H9 (cell line): Measurements from ENCODE around the gene CES2. TPM values are rescaled to one million over a fixed set of nuclear protein-coding genes. Genes with fewer than 3 reads are reported as not detected.

Source experiments
- DNase-seq: peaks from one replicate; pipeline ENCODE4 v3.0.0-alpha.2; 2017
- H2AFZ ChIP-seq: one replicate; pipeline ENCODE4 v1.6.1; 2013; ENCODE audit warnings: mild to moderate bottlenecking, low read length, control low read depth, moderate library complexity
- H2AK5ac ChIP-seq: 2 replicates; pipeline ENCODE4 v1.6.1; 2013; ENCODE audit warnings: low read length, control low read depth, mixed read lengths; ENCODE audit not compliant: insufficient read length
- H2BK120ac ChIP-seq: one replicate; pipeline ENCODE4 v1.6.1; 2013; ENCODE audit warnings: low read depth, mild to moderate bottlenecking, low read length, control low read depth, inconsistent platforms; ENCODE audit not compliant: poor library complexity, severe bottlenecking
- H2BK12ac ChIP-seq: 2 replicates; pipeline ENCODE4 v1.6.1; 2013; ENCODE audit warnings: low read length, control low read depth, mixed read lengths, low read depth; ENCODE audit not compliant: insufficient read length
- H2BK15ac ChIP-seq: 2 replicates; pipeline ENCODE4 v1.6.1; 2013; ENCODE audit warnings: low read depth, low read length, control low read depth
- H2BK20ac ChIP-seq: one replicate; pipeline ENCODE4 v1.6.1; 2013; ENCODE audit warnings: low read depth, mild to moderate bottlenecking, low read length, control low read depth, inconsistent platforms; ENCODE audit not compliant: poor library complexity, severe bottlenecking
- H2BK5ac ChIP-seq: 2 replicates; pipeline ENCODE4 v1.6.1; 2013; ENCODE audit warnings: low read length, control low read depth, mixed read lengths; ENCODE audit not compliant: insufficient read length
- H3K14ac ChIP-seq: 2 replicates; pipeline ENCODE4 v1.6.1; 2013; ENCODE audit warnings: low read length, control low read depth; ENCODE audit not compliant: insufficient read depth
- H3K18ac ChIP-seq: 2 replicates; pipeline ENCODE4 v1.6.1; 2013; ENCODE audit warnings: low read depth, mild to moderate bottlenecking, mixed read lengths, low read length, control low read depth; ENCODE audit not compliant: insufficient read length
- H3K23ac ChIP-seq: 2 replicates; pipeline ENCODE4 v1.6.1; 2013; ENCODE audit warnings: low read length, control low read depth, mixed read lengths, low read depth; ENCODE audit not compliant: insufficient read length
- H3K23me2 ChIP-seq: 2 replicates; pipeline ENCODE4 v1.6.1; 2013; ENCODE audit warnings: low read depth, mild to moderate bottlenecking, mixed read lengths, low read length, control low read depth; ENCODE audit not compliant: insufficient read length, poor library complexity, severe bottlenecking
- H3K27ac ChIP-seq: 2 replicates; pipeline ENCODE4 v1.5.1; 2013; ENCODE audit warnings: low read length, control low read depth, mixed read lengths, low read depth; ENCODE audit not compliant: insufficient read length
- H3K27me3 ChIP-seq: 2 replicates; pipeline ENCODE4 v1.6.1; 2013; ENCODE audit warnings: low read length, control low read depth, inconsistent platforms; ENCODE audit not compliant: insufficient read depth
- H3K4ac ChIP-seq: 2 replicates; pipeline ENCODE4 v1.6.1; 2013; ENCODE audit warnings: low read depth, mild to moderate bottlenecking, control low read depth, inconsistent platforms, low read length, moderate library complexity
- H3K4me1 ChIP-seq: 2 replicates; pipeline ENCODE4 v1.6.1; 2013; ENCODE audit warnings: low read length, control low read depth, inconsistent platforms; ENCODE audit not compliant: insufficient read depth
- H3K4me2 ChIP-seq: 2 replicates; pipeline ENCODE4 v1.6.1; 2013; ENCODE audit warnings: low read length, control low read depth, mixed read lengths; ENCODE audit not compliant: insufficient read length, insufficient read depth
- H3K56ac ChIP-seq: 2 replicates; pipeline ENCODE4 v1.6.1; 2013; ENCODE audit warnings: low read depth, mild to moderate bottlenecking, mixed read lengths, low read length, control low read depth; ENCODE audit not compliant: insufficient read length
- H3K79me1 ChIP-seq: 2 replicates; pipeline ENCODE4 v1.6.1; 2013; ENCODE audit warnings: low read depth, mild to moderate bottlenecking, moderate library complexity, low read length, control low read depth, inconsistent platforms; ENCODE audit not compliant: insufficient read depth, poor library complexity, severe bottlenecking
- H3K79me2 ChIP-seq: 2 replicates; pipeline ENCODE4 v1.6.1; 2013; ENCODE audit warnings: low read length, control low read depth, inconsistent platforms; ENCODE audit not compliant: insufficient read depth
- H3K9ac ChIP-seq: 2 replicates; pipeline ENCODE4 v1.6.1; 2013; ENCODE audit warnings: low read length, control low read depth, mixed read lengths; ENCODE audit not compliant: insufficient read length; ENCODE audit errors: extremely low read depth
- H3K9me3 ChIP-seq: one replicate; pipeline ENCODE4 v1.6.1; 2013; ENCODE audit warnings: low read depth, low read length, inconsistent platforms; ENCODE audit not compliant: control insufficient read depth
- H3T11ph ChIP-seq: one replicate; pipeline ENCODE4 v1.6.1; 2013; ENCODE audit warnings: mild to moderate bottlenecking, low read length, control low read depth, inconsistent platforms
- H4K20me1 ChIP-seq: one replicate; pipeline ENCODE4 v1.6.1; 2013; ENCODE audit not compliant: control insufficient read depth, insufficient read length, insufficient read depth
- H4K5ac ChIP-seq: 2 replicates; pipeline ENCODE4 v1.6.1; 2013; ENCODE audit warnings: low read depth, mild to moderate bottlenecking, mixed read lengths, low read length, control low read depth; ENCODE audit not compliant: insufficient read length
- H4K8ac ChIP-seq: replicated peaks from 2 replicates; pipeline ENCODE4 v1.6.1; 2013; ENCODE audit warnings: low read length, control low read depth, mixed read lengths, low read depth; ENCODE audit not compliant: insufficient read length
- H4K91ac ChIP-seq: 2 replicates; pipeline ENCODE4 v1.6.1; 2013; ENCODE audit warnings: low read depth, mild to moderate bottlenecking, moderate library complexity, mixed read lengths, low read length, control low read depth; ENCODE audit not compliant: insufficient read length
- H3K27ac Mint-ChIP-seq, 3 experiments: 2 replicates in 2 of 3; 3 replicates in 1 of 3; pipeline ENCODE4 v1.8.0; 2020 to 2021; ENCODE audit warnings: mixed read lengths in 3 of 3, mild to moderate bottlenecking in 1 of 3, moderate library complexity in 1 of 3
- H3K27me3 Mint-ChIP-seq: 2 replicates; pipeline ENCODE4 v1.8.0; 2021; ENCODE audit warnings: low read depth, mild to moderate bottlenecking, moderate library complexity, mixed read lengths
- H3K36me3 Mint-ChIP-seq, 3 experiments: 2 replicates in 2 of 3; 3 replicates in 1 of 3; pipeline ENCODE4 v1.8.0; 2020 to 2021; ENCODE audit warnings: low read depth in 3 of 3, mixed read lengths in 3 of 3; ENCODE audit not compliant: insufficient read depth in 1 of 3
- H3K4me1 Mint-ChIP-seq, 2 experiments: 2 replicates each; pipeline ENCODE4 v1.8.0; 2020; ENCODE audit warnings: mixed read lengths in 2 of 2
- H3K4me3 Mint-ChIP-seq, 2 experiments: 2 replicates in 1 of 2; 3 replicates in 1 of 2; pipeline ENCODE4 v1.8.0; 2020 to 2021; ENCODE audit warnings: mild to moderate bottlenecking in 2 of 2, mixed read lengths in 2 of 2, moderate library complexity in 1 of 2
- H3K9me3 Mint-ChIP-seq, 2 experiments: 2 replicates in 1 of 2; 3 replicates in 1 of 2; pipeline ENCODE4 v1.8.0; 2020; ENCODE audit warnings: mild to moderate bottlenecking in 2 of 2, mixed read lengths in 2 of 2, moderate library complexity in 1 of 2
- CTCF ChIP-seq: fragments of 200-600 bp; sonication (generic); conservative IDR thresholded peaks from 3 replicates; pipeline ENCODE4 v1.8.0; 2021; ENCODE audit warnings: antibody characterized with exemption, mild to moderate bottlenecking
- WGBS: extraction: QIAGEN DNeasy Blood & Tissue Kit; methylation state at CpG from one replicate; pipeline ENCODE4 v1.1.7; 2013; ENCODE audit warnings: missing lambda C conversion rate, low lambda C conversion rate, mixed read lengths; ENCODE audit not compliant: insufficient read length; ENCODE audit errors: extremely low coverage; 5-methylcytosine and 5-hydroxymethylcytosine counted together
- total RNA-seq: library from RNA; stranded (reverse); gene quantifications from 2 replicates; pipeline ENCODE4 v1.2.1, GENCODE V29; 2021

Gene CES2
- total RNA-seq, 1 experiment from 2014 or later = 28.2 TPM

GRCh38 chr16:66914541-66914940 lies 20.8 kb upstream of the CES2 start:
- no peak overlapping the region for H2BK20ac ChIP-seq
- Mint-ChIP-seq H3K4me3 (no peak overlapping the region), H3K27ac (no peak overlapping the region), H3K4me1 (peaks cover 0 to 5% of the 10 kb centered on the region in 2 experiments; a peak in 2 of 4 replicates), H3K9me3 (no peaks in the 10 kb centered on the region), H3K27me3 (peaks cover 34% of the 10 kb centered on the region), H3K36me3 (no peaks in the 10 kb centered on the region; a peak in 1 of 7 replicates)
- no peak overlapping the region for H3K14ac ChIP-seq
- H4K20me1 ChIP-seq = no peaks in the 10 kb centered on the region
- H3K9ac ChIP-seq = no peak overlapping the region
- H3T11ph ChIP-seq = no peak overlapping the region
- no peak overlapping the region for H4K5ac ChIP-seq
- H3K27me3 ChIP-seq = no peaks in the 10 kb centered on the region
- H2BK12ac ChIP-seq = no peak overlapping the region
- DNase-seq = no peak
- H3K9me3 ChIP-seq = no peaks in the 10 kb centered on the region
- no peak overlapping the region for H3K27ac ChIP-seq
- no peak overlapping the region for H2BK15ac ChIP-seq
- H3K79me2 ChIP-seq = no peaks in the 10 kb centered on the region
- no peak overlapping the region for H3K23ac ChIP-seq
- H3K56ac ChIP-seq = no peak overlapping the region
- H3K79me1 ChIP-seq = no peaks in the 10 kb centered on the region
- H3K23me2 ChIP-seq = no peaks in the 10 kb centered on the region
- H4K91ac ChIP-seq = no peak overlapping the region
- 100% methylated on average over 2 of the region's 7 CpGs for WGBS
- no peak for TF ChIP-seq CTCF
- no peak overlapping the region for H2BK5ac ChIP-seq
- no peak overlapping the region for H3K4ac ChIP-seq
- H3K4me2 ChIP-seq = no peak overlapping the region
- H3K4me1 ChIP-seq = no peaks in the 10 kb centered on the region
- H2AK5ac ChIP-seq = no peak overlapping the region
- no peak overlapping the region for H2AFZ ChIP-seq
- no peak overlapping the region for H4K8ac ChIP-seq
- H3K18ac ChIP-seq = no peak overlapping the region
- no peak overlapping the region for H2BK120ac ChIP-seq
